Tibial nerve (tissue), 4 donors: Measurements from ENCODE around the gene ZFAND2B. TPM values are rescaled to one million over a fixed set of nuclear protein-coding genes. Genes with fewer than 3 reads are reported as not detected.

Source experiments
- DNase-seq, 2 donors: peaks; one replicate each; pipeline ENCODE4 v3.0.0-alpha.2; 2019; ENCODE audit warnings: low spot score in 2 of 2
- H3K27ac ChIP-seq, 4 donors: fragments of 200-600 bp; sonication (generic) in 3 of 4; one replicate each; pipeline ENCODE4 v1.5.1; 2017 to 2019; ENCODE audit warnings: mild to moderate bottlenecking in 1 of 4
- H3K27me3 ChIP-seq, 2 donors: fragments of 200-600 bp; sonication (generic) in 1 of 2; one replicate each; pipeline versions ENCODE4 v1.5.1 to v1.6.0; 2017 to 2019
- H3K36me3 ChIP-seq, 3 donors: fragments of 200-600 bp; sonication (generic); one replicate each; pipeline ENCODE4 v1.5.1; 2018 to 2019
- H3K4me1 ChIP-seq, 4 donors: fragments of 200-600 bp; sonication (generic) in 3 of 4; one replicate each; pipeline ENCODE4 v1.5.1; 2017 to 2019
- H3K4me3 ChIP-seq, 4 donors: fragments of 200-600 bp; sonication (generic) in 3 of 4; one replicate each; pipeline ENCODE4 v1.5.1; 2017 to 2019; ENCODE audit warnings: mild to moderate bottlenecking in 1 of 4, moderate library complexity in 1 of 4
- H3K9me3 ChIP-seq, 4 donors: fragments of 200-600 bp; sonication (generic) in 3 of 4; one replicate each; pipeline ENCODE4 v1.5.1; 2017 to 2019
- CTCF ChIP-seq, 5 experiments: fragments of 200-600 bp in 3 of 5; fragments of 450-650 bp in 2 of 5; sonication (generic) in 3 of 5; IDR thresholded peaks; one replicate each; pipeline ENCODE4 v1.5.1; 2016 to 2019; ENCODE audit warnings: antibody characterized with exemption in 5 of 5, mild to moderate bottlenecking in 3 of 5, moderate library complexity in 2 of 5
- EP300 ChIP-seq, 2 donors: sonication (generic); formaldehyde crosslinking; IDR thresholded peaks; one replicate each; pipeline ENCODE4 v1.6.1; 2017; ENCODE audit warnings: antibody characterized with exemption in 2 of 2, mild to moderate bottlenecking in 1 of 2
- POLR2A ChIP-seq, 2 donors: fragments of 450-650 bp; IDR thresholded peaks; one replicate each; pipeline ENCODE4 v1.6.1; 2017; ENCODE audit warnings: antibody characterized with exemption in 2 of 2, mild to moderate bottlenecking in 2 of 2, moderate library complexity in 2 of 2
- WGBS, 2 donors: methylation state at CpG; one replicate each; pipeline ENCODE4 v1.1.5; 2018; 5-methylcytosine and 5-hydroxymethylcytosine counted together
- total RNA-seq, 4 donors: library from RNA; depleted of rRNA; stranded (reverse); fragments of >200 nt; gene quantifications; one replicate each; pipeline ENCODE4 v1.1.0, GENCODE V29; 2016

The ZFAND2B gene
- total RNA-seq, 4 donors from 2014 or later = 30.3 to 58.8 (median 50.5) TPM

GRCh38 chr2:219175486-219175885 is 31.1 kb upstream of the ZFAND2B start:
- WGBS, 2 donors = 78% methylated on average over 7 of the region's 7 CpGs
- H3K27me3 ChIP-seq = no peaks in the 10 kb centered on the region
- peaks cover 0 to 45% (median 19%) of the 10 kb centered on the region in 3 donors for H3K36me3 ChIP-seq
- no peaks in the 10 kb centered on the region for H3K9me3 ChIP-seq
- TF ChIP-seq CTCF (IDR thresholded peaks at IDR 0.05) (no peak), EP300 (IDR thresholded peaks at IDR 0.05) (no peak), POLR2A (IDR thresholded peaks at IDR 0.05) (no peak)
- H3K4me3 ChIP-seq = peak overlapping the region; percentile 83 to 94 (median 92)
- H3K27ac ChIP-seq = peak overlapping the region in 3 of 4 donors; percentile 98 to 99 (median 98)
- H3K4me1 ChIP-seq = peaks cover 3 to 52% (median 34%) of the 10 kb centered on the region in 4 donors
- DNase-seq = no peak

- Histone ChIP-seq H3K4me1 (peaks cover 3 to 45% (median 29%) of the 10 kb centered on the region in 4 donors), H3K27me3 (no peaks in the 10 kb centered on the region), H3K9me3 (no peaks in the 10 kb centered on the region), H3K27ac (peak overlapping the region; percentile 92 to 99 (median 98)), H3K36me3 (peaks cover 0 to 52% (median 23%) of the 10 kb centered on the region in 3 donors), H3K4me3 (peak overlapping the region; percentile 83 to 94 (median 92))
- TF ChIP-seq CTCF (IDR thresholded peaks at IDR 0.05) = peak in 2 of 5 experiments; percentile 12 to 16
- no peak for TF ChIP-seq POLR2A (IDR thresholded peaks at IDR 0.05)
- peak; percentile 21 to 34 for DNase-seq
- WGBS, 2 donors = 2 to 5% methylated on average over 18 to 41 of the region's 45 CpGs
These were observed 30.4 kb upstream of the ZFAND2B start for GRCh38 chr2:219175928-219176817.

GRCh38 chr2:219176818-219177551 is 29.6 kb upstream of the ZFAND2B start, which contains the start of gene CNPPD1:
Gene CNPPD1 (minus strand): TSS chr2:219176925. CDS start chr2:219176828, 97 bp downstream.
- DNase-seq = peak; percentile 81 to 83
- H3K27me3 ChIP-seq = no peaks in the 10 kb centered on the region
- peak within 1 kb of the TSS; percentile 92 to 99 (median 98) for H3K27ac ChIP-seq
- no peaks in the 10 kb centered on the region for H3K9me3 ChIP-seq
- peaks cover 3 to 38% (median 25%) of the 10 kb centered on the region in 4 donors for H3K4me1 ChIP-seq
- H3K36me3 ChIP-seq = peaks cover 0 to 57% (median 23%) of the 10 kb centered on the region in 3 donors
- TF ChIP-seq CTCF (IDR thresholded peaks at IDR 0.05) (peak in 1 of 5 experiments; percentile 56), POLR2A (IDR thresholded peaks at IDR 0.05) (peak; percentile 98 to 99), EP300 (IDR thresholded peaks at IDR 0.05) (peak; percentile 78 to 100)
- H3K4me3 ChIP-seq = peak within 1 kb of the TSS; percentile 83 to 94 (median 92)
- WGBS, 2 donors = 0 to 1% methylated on average over 23 to 39 of the region's 69 CpGs

DNA sequence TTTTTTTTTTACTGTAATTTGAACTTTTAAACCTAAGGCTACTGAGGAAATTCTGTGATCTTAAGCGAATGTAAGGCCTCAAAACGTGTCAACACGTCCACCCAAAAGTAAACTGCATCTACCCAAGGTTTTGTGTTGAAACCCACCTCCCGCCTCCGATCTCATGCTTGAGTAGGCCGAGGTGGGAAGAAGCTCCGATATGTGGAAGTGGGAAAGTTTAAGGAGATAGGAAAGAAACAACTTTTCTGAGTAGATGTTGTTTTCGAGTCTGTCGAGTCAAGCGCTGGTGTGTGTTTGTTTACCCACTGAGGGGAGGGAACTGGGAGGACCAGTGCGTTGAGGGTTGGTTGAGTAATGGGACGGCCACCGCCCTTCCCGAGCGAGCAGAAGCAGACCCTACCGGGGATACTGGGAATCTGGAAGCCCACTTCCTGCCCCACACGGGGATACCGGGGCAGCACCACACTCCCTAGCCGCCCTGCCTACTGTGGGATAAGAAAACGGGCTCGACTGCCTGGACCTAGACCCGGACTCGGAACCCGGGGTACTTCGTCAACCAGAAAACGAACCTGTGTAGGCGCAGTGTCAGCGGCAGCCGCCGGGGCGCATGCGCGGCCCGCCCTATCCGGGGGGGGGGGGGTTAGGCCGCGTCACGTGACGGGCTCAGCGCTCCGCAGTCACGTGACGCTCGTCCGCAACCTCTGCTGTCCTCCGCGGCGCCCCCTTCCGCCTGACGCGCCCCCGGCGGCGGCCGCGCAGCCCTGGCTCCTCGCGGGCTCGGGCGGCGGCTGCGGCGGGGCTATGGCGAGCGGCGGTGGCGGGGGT is 28.8 kb upstream of the ZFAND2B start, which contains the start of gene RETREG2:
RETREG2 (plus strand) TSS at position 724 of the 825 bp plus-strand sequence; CDS start at position 802, 78 bp downstream.
- WGBS, 2 donors = 1% methylated on average over 38 to 46 of the region's 67 CpGs
- DNase-seq = peak; percentile 68 to 87
- H3K27ac ChIP-seq = peak within 1 kb of the TSS; percentile 92 to 99 (median 98)
- peaks cover 3 to 41% (median 25%) of the 10 kb centered on the region in 4 donors for H3K4me1 ChIP-seq
- no peaks in the 10 kb centered on the region for H3K9me3 ChIP-seq
- H3K27me3 ChIP-seq = no peaks in the 10 kb centered on the region
- TF ChIP-seq EP300 (IDR thresholded peaks at IDR 0.05) (peak; percentile 58 to 100), CTCF (IDR thresholded peaks at IDR 0.05) (peak; percentile 28 to 71 (median 66)), POLR2A (IDR thresholded peaks at IDR 0.05) (peak; percentile 98 to 99)
- H3K36me3 ChIP-seq = peaks cover 0 to 57% (median 21%) of the 10 kb centered on the region in 3 donors
- peak within 1 kb of the TSS; percentile 83 to 94 (median 92) for H3K4me3 ChIP-seq
